ENCODE data around the gene BTBD18.

GRCh38 chr11:57801183-57801485, 49.5 kb upstream of the BTBD18 start:
- no peak for TF ChIP-seq FOXP2 (optimal IDR thresholded peaks at IDR 0.05; ENCODE audit: borderline replicate concordance, extremely low read depth, extremely low read length, insufficient read depth)
- no peak for TF ChIP-seq REST (IDR thresholded peaks at IDR 0.05; ENCODE audit: insufficient read depth in 1 of 2, low read depth in 2 of 2, low read length in 2 of 2)
- TF ChIP-seq POLR2AphosphoS5 (IDR thresholded peaks at IDR 0.05; ENCODE audit: low read depth, low read length), result no peak
- no peak for TF ChIP-seq TAF1 (IDR thresholded peaks at IDR 0.05; ENCODE audit: borderline replicate concordance, insufficient read depth, low read length)
